NCI-H460 (cell line): ENCODE data around the gene HDAC11. TPM values are rescaled to one million over a fixed set of nuclear protein-coding genes. Genes with fewer than 3 reads are reported as not detected.

Experiments used
- small RNA-seq, 2 experiments: library from RNA; depleted of rRNA; stranded (forward); fragments of <200 nt; gene quantifications; one replicate each; pipeline ENCODE3, GENCODE V24; 2014
- total RNA-seq: library from RNA; depleted of rRNA; stranded (reverse); fragments of >200 nt; shearing (Covaris generic); gene quantifications from 2 replicates; pipeline ENCODE4 v1.2.3, GENCODE V29; 2014; rRNA removed

The HDAC11 gene
- total RNA-seq, 1 experiment from 2014 or later, result 1.6 TPM

Small RNA genes lying within 50 kb of the gene (small RNA-seq; reads per million reads assigned to genes)
- gene AC027124.2, result 0 reads per million in 2 experiments

Other genes with a start within 250 kb of the HDAC11 start
- gene NUP210, start 60.0 kb upstream of the HDAC11 start, total RNA-seq, result 48.5 and 52.6 TPM in 2 replicates
- not detected in 2 replicates for gene FBLN2, start 68.8 kb downstream of the HDAC11 start, total RNA-seq